Ureter (tissue), 1 donor: ENCODE data around the gene CLOCK. TPM values are rescaled to one million over a fixed set of nuclear protein-coding genes. Genes with fewer than 3 reads are reported as not detected.

Experiments used
- DNase-seq: peaks from one replicate; pipeline ENCODE4 v3.0.0-alpha.2; 2020; ENCODE audit warnings: low spot score
- total RNA-seq: library from RNA; stranded (reverse); gene quantifications from one replicate; pipeline ENCODE4 v1.2.4, GENCODE V29; 2023
- donor health status: DM: yes; HTN: yes; CAD: no.

Gene CLOCK
- total RNA-seq, 1 donor from 2014 or later, result 31.0 TPM

GRCh38 chr4:55381502-55381901 is 165.2 kb downstream of the CLOCK start:
- DNase-seq, result no peak

GRCh38 chr4:55380576-55380975 is 166.1 kb downstream of the CLOCK start:
- DNase-seq, result no peak

- peak; percentile 58 for DNase-seq
Observed at GRCh38 chr4:55378617-55379467, 167.9 kb downstream of the CLOCK start.

Other genes with a start within 250 kb of the CLOCK start
- 25.6 TPM for gene SRD5A3, start 200.7 kb downstream of the CLOCK start, total RNA-seq
- 188 TPM for gene TMEM165, start 151.0 kb downstream of the CLOCK start, total RNA-seq
- not detected for gene PDCL2, start 45.3 kb upstream of the CLOCK start, total RNA-seq
- not detected for gene NMU, start 89.4 kb upstream of the CLOCK start, total RNA-seq